ENCODE data around the gene AK9. TPM values are rescaled to one million over a fixed set of nuclear protein-coding genes. Genes with fewer than 3 reads are reported as not detected.

Gene AK9
- polyA plus RNA-seq, 1 of the 3 experiments (the other 2 are of a cell fraction): 0.76 TPM

DNA sequence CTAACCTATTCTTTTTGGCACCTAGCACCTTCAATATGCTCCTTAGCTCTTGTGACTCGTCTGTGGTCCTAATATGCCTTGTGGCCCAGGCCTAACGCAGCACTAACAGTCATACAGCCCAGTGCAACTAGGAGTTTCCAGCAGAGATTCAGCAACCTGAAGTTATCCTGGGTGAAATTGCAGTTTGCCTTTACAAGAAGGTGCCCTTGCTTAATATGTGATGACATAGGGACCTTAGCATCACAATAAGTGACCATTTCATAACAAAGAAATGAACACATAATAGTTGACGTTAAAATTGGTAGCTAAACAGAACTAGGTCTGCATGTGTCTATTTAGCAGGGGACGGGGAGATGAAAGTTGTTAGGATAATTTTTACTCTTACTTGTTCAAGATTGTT, 10.2 kb upstream of the AK9 start:
- no peak for DNase-seq
- H3K9me3 ChIP-seq: no peaks in the 10 kb centered on the region
- peaks cover 0 to 1% of the 10 kb centered on the region in 2 experiments for H3K36me3 ChIP-seq (replicated peaks in 1 of 2; ENCODE audit: control insufficient read depth in 1 of 2, insufficient read depth in 2 of 2, low read length in 1 of 2)
- no peak overlapping the region for H3K4me2 ChIP-seq
- TF ChIP-seq, protein P1, sequence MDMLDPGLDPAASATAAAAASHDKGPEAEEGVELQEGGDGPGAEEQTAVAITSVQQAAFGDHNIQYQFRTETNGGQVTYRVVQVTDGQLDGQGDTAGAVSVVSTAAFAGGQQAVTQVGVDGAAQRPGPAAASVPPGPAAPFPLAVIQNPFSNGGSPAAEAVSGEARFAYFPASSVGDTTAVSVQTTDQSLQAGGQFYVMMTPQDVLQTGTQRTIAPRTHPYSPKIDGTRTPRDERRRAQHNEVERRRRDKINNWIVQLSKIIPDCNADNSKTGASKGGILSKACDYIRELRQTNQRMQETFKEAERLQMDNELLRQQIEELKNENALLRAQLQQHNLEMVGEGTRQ (IDR thresholded peaks at IDR 0.05; ENCODE audit: borderline replicate concordance, low read depth, low read length): no peak
- TF ChIP-seq NFIC (IDR thresholded peaks at IDR 0.05; ENCODE audit: borderline replicate concordance): no peak
- TF ChIP-seq, protein P2, sequence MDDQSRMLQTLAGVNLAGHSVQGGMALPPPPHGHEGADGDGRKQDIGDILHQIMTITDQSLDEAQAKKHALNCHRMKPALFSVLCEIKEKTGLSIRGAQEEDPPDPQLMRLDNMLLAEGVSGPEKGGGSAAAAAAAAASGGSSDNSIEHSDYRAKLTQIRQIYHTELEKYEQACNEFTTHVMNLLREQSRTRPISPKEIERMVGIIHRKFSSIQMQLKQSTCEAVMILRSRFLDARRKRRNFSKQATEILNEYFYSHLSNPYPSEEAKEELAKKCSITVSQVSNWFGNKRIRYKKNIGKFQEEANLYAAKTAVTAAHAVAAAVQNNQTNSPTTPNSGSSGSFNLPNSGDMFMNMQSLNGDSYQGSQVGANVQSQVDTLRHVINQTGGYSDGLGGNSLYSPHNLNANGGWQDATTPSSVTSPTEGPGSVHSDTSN (IDR thresholded peaks at IDR 0.05): no peak
- TF ChIP-seq TEAD4 (IDR thresholded peaks at IDR 0.05; ENCODE audit: borderline replicate concordance, insufficient read depth): no peak
- no peak for TF ChIP-seq EZH2phosphoT487 (IDR thresholded peaks at IDR 0.05; ENCODE audit: borderline replicate concordance, low read depth)
- no peak for TF ChIP-seq EP300 (IDR thresholded peaks at IDR 0.05; ENCODE audit: borderline replicate concordance in 1 of 2, low read depth in 1 of 2, low read length in 1 of 2)
- TF ChIP-seq POLR2AphosphoS5 (IDR thresholded peaks at IDR 0.05; ENCODE audit: low read depth, low read length): no peak
- TF ChIP-seq, protein P3, sequence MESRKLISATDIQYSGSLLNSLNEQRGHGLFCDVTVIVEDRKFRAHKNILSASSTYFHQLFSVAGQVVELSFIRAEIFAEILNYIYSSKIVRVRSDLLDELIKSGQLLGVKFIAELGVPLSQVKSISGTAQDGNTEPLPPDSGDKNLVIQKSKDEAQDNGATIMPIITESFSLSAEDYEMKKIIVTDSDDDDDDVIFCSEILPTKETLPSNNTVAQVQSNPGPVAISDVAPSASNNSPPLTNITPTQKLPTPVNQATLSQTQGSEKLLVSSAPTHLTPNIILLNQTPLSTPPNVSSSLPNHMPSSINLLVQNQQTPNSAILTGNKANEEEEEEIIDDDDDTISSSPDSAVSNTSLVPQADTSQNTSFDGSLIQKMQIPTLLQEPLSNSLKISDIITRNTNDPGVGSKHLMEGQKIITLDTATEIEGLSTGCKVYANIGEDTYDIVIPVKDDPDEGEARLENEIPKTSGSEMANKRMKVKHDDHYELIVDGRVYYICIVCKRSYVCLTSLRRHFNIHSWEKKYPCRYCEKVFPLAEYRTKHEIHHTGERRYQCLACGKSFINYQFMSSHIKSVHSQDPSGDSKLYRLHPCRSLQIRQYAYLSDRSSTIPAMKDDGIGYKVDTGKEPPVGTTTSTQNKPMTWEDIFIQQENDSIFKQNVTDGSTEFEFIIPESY (IDR thresholded peaks at IDR 0.05; ENCODE audit: borderline replicate concordance, low read depth): no peak
- no peak for TF ChIP-seq MEF2A (IDR thresholded peaks at IDR 0.05; ENCODE audit: borderline replicate concordance, low read depth)
- TF ChIP-seq, protein P4, sequence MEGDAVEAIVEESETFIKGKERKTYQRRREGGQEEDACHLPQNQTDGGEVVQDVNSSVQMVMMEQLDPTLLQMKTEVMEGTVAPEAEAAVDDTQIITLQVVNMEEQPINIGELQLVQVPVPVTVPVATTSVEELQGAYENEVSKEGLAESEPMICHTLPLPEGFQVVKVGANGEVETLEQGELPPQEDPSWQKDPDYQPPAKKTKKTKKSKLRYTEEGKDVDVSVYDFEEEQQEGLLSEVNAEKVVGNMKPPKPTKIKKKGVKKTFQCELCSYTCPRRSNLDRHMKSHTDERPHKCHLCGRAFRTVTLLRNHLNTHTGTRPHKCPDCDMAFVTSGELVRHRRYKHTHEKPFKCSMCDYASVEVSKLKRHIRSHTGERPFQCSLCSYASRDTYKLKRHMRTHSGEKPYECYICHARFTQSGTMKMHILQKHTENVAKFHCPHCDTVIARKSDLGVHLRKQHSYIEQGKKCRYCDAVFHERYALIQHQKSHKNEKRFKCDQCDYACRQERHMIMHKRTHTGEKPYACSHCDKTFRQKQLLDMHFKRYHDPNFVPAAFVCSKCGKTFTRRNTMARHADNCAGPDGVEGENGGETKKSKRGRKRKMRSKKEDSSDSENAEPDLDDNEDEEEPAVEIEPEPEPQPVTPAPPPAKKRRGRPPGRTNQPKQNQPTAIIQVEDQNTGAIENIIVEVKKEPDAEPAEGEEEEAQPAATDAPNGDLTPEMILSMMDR (IDR thresholded peaks at IDR 0.05): no peak
- no peak for TF ChIP-seq NRF1 (IDR thresholded peaks at IDR 0.05; ENCODE audit: low read depth, low read length)
- TF ChIP-seq FOXM1 (IDR thresholded peaks at IDR 0.05; ENCODE audit: low read depth): no peak
- no peak for TF ChIP-seq ELF1 (IDR thresholded peaks at IDR 0.05)
- no peak for TF ChIP-seq IRF3 (IDR thresholded peaks at IDR 0.05; ENCODE audit: low read depth, low read length)
- H3K9me2 ChIP-seq: no peaks in the 10 kb centered on the region
- H3K4me1 ChIP-seq (ENCODE audit: control insufficient read depth in 1 of 2, insufficient read depth in 2 of 2, low read depth in 1 of 2, low read length in 1 of 2): no peaks in the 10 kb centered on the region; a peak in 1 of 4 replicates
- ChIA-PET POLR2A (interaction anchor here (0.6 kb wide), 1 partner anchor 337 kb away, joined by 3 read pairs; no protein-coding TSS in a partner anchor), CTCF (interaction anchor here (1.5 to 8.3 kb wide), 4 partner anchors 174 to 689 kb away, joined by 5 to 295 read pairs (median 7); no protein-coding TSS in a partner anchor)
- H4K20me1 ChIP-seq (ENCODE audit: insufficient read depth): no peaks in the 10 kb centered on the region
- H3K9ac ChIP-seq: no peak overlapping the region
- no peak overlapping the region for H2AFZ ChIP-seq (ENCODE audit: low read depth)
- no peak overlapping the region for H3K27ac ChIP-seq (ENCODE audit: low read depth in 2 of 2, low read length in 1 of 2)
- no peaks in the 10 kb centered on the region for H3K79me2 ChIP-seq (ENCODE audit: insufficient read depth)
- WGBS (ENCODE audit: low lambda C conversion rate): 85% methylated on average over 4 of the region's 4 CpGs
- H3F3A ChIP-seq (replicated peaks; ENCODE audit: insufficient read depth): no peaks in the 10 kb centered on the region
- H3K27me3 ChIP-seq (ENCODE audit: insufficient read depth): no peaks in the 10 kb centered on the region
- no peak overlapping the region for H3K4me3 ChIP-seq (ENCODE audit: low read depth in 2 of 2, low read length in 1 of 2)
